H1 (cell line): ENCODE results near the gene BBIP1. TPM values are rescaled to one million over a fixed set of nuclear protein-coding genes. Genes with fewer than 3 reads are reported as not detected.

ENCODE experiments used
- EZH2 ChIP-seq: fragments of 200-600 bp; sonication (generic); IDR thresholded peaks from 2 replicates; pipeline ENCODE4 v1.7.1; 2012; ENCODE audit warnings: low read depth, mild to moderate bottlenecking, moderate library complexity, low read length, inconsistent platforms; ENCODE audit not compliant: severe bottlenecking
- polyA plus RNA-seq, 7 experiments: library from polyadenylated mRNA; depleted of rRNA in 3 of 7; stranded (reverse) in 5 of 7; unstranded in 2 of 7; fragments of >200 nt in 5 of 7; fragments of 200-250 nt in 2 of 7; gene quantifications; 1 replicate in 5 of 7; 2 replicates in 1 of 7; 4 replicates in 1 of 7; pipeline versions ENCODE4 v1.2.1 to v1.2.3, GENCODE V29; 2011 to 2013; ENCODE audit warnings: missing spikeins in 2 of 7, mixed read lengths in 2 of 7
- total RNA-seq: library from RNA; stranded (reverse); fragmentation: NEBNext Ultra II Directional; extraction: Animal tissue kit (Norgen Biotek cat#: 25700); gene quantifications from 2 replicates; pipeline ENCODE4 v1.2.1, GENCODE V29; 2021

BBIP1 gene
- total and polyA plus RNA-seq, 2 of the 8 experiments (the other 6 are each of a cell fraction or from before 2014, with no cell fraction given) = 8.8 to 19.6 TPM

DNA sequence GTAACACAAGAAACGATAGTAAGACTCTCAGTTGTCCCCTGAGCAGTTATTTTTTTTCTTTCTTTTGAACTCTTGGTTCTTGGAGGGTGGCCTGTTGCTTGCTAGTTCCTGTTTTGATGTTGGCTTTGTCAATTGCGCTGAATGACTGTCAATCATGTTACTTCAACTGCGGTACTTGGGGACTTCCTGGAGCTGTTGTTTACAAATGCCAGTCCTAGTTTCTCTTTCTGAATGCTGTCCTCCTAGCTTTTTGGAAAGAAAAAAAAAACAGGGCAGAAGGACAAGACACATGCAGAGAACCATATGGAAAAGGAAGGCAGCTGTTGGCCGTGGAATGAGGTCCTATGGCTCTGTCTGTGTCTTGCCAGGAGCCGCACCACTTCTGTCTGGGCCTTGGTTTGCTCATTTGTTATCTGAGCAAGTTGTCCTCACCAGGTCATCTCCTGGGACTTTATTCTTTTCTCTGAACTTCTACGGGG lies 54.3 kb downstream of the BBIP1 start (continued):
- no peak for TF ChIP-seq EZH2
